Stomach (tissue), 4 donors: Measurements from ENCODE around the gene TGFB3.

Experiments used
- CTCF ChIP-seq, 7 experiments: fragments of 450-650 bp in 4 of 7; fragments of 200-600 bp in 3 of 7; sonication (generic) in 3 of 7; IDR thresholded peaks; one replicate each; pipeline ENCODE4 v1.5.1; 2016 to 2019; ENCODE audit warnings: antibody characterized with exemption in 7 of 7, control low read depth in 2 of 7, mild to moderate bottlenecking in 1 of 7
- POLR2A ChIP-seq, 4 donors: fragments of 450-650 bp; IDR thresholded peaks; one replicate each; pipeline ENCODE4 v1.6.1; 2016; ENCODE audit warnings: antibody characterized with exemption in 4 of 4, control low read depth in 2 of 4, mild to moderate bottlenecking in 1 of 4, moderate library complexity in 1 of 4

DNA sequence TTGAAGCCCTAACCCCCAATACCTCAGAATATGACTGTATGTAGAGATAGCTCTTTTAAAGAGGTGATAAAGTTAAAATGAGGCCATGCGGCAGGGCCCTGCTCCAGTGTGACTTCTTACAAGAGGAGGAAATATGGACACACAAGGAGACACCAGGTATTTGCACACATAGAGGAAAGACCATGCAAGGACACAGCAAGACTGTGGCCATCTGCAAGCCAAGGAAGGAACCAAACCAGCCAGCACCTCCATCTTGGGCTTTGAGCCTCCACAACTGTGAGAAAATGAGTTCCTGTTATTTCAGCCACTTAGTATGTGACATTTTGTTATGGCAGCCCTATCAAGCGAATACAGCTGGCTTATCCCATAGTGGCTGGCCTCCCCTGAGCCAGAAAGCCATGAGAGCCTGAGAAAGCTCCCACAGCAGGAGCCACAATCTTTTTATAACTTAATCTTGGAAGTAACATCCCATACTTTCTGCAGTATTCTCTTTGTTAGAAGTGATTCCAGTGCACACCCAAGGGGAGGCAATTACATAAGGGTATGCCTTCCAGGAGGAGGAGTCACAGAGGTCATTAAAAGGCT lies 48.0 kb downstream of the TGFB3 start:
- TF ChIP-seq CTCF (IDR thresholded peaks at IDR 0.05) (no peak), POLR2A (IDR thresholded peaks at IDR 0.05) (no peak)
